GM21447 (cell line): ENCODE data around the gene ZSCAN10.
"Not testable (repeated sequence)": the region's sequence is repeated elsewhere in the genome, so short reads cannot be mapped to it uniquely, and the experiment has no call there.

Experiments used
- ATAC-seq: cut with Tn5 transposase; IDR thresholded peaks from one replicate; pipeline ENCODE4 v1.9.1; 2021; ENCODE audit not compliant: unreplicated experiment

Gene ZSCAN10

DNA sequence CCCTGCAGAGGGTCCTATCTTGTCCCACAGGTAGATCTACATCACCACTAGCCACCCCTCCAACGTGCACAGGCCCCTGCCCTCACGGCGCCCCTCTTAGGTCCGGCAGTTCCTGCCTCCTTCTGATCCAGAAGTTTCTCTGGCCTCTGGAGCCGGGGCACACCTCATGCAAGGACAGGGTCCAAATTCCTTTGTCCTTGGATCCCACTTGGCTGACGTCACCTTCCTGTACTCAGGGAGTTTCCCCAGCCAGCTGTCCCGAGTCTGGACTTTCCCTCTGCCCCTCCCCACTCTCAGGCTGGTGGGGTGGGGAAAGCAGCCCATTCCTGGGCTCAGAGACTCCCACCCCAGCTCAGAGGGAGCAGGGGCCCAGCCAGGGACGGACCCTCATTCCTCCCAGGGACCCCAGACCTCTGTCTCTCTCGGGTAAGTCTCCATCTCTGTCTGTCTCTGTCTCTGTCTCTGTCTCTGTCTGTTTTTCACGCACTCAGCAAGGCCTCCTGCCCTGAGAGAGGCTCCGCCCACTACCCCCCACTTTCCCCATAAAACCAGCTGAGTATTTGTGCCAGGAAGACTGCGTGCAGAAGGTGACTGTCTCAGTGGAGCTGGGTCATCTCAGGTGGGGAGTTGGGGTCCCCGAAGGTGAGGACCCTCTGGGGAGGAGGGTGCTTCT, 33.9 kb downstream of the ZSCAN10 start, which contains the start of gene IL32:
Gene IL32, plus strand, starts transcription at position 572 of the 673 bp plus-strand sequence. CDS start 172 bp downstream, outside the sequence.
- no peak for ATAC-seq

DNA sequence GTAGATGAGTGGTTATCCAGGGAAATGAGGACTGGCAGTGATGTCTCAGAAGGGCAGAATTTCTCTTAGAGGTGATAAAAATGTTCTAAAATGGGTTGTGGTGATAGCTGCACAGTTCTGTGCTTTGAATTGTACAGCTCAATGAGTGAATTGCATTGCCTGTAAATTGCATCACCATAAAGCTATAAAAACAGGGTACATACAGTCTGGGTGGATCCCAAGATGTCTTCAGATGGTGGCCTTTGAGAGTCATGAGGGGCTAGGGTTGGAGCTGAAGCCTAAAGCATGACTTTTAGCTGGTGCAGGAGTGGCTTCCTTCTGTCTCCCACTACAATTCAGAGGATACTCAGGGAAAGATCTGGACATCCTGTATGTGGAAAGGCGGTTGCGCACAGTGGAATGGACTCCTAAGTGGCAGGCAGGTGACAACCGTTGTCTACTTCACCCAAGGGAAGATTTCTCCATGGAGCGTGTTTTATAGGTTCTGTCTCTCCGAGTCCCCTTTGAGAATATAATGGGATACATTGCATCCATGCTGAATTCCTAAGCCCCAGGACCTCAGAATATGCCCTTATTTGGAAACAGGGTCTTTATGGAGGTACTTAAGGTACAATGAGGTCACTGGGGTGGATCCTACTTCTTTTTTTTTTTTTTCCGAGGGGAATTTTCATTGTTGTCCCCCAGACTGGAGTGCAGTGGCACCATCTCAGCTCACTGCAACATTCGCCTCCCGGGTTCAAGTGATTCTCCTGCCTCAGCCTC, 35.3 kb downstream of the ZSCAN10 start:
- ATAC-seq = no peak

DNA sequence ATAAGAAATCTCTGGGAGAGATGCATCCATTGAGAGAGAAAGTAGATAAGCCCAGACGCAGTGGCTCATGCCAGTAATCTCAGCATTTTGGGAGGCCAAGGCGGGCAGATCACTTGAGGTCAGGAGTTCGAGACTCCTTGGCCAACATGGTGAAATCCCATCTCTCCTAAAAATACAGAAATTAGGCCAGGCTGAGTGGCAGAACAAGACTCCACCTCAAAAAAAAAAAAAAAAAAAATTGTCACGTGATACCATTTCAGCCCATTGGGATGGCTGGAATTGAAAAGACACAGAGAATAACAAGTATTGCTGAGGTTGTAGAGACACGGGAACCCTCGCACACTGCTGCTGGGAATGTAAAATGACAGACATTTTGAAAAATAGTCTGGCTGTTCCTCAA, 36.5 kb downstream of the ZSCAN10 start:
- no peak for ATAC-seq

DNA sequence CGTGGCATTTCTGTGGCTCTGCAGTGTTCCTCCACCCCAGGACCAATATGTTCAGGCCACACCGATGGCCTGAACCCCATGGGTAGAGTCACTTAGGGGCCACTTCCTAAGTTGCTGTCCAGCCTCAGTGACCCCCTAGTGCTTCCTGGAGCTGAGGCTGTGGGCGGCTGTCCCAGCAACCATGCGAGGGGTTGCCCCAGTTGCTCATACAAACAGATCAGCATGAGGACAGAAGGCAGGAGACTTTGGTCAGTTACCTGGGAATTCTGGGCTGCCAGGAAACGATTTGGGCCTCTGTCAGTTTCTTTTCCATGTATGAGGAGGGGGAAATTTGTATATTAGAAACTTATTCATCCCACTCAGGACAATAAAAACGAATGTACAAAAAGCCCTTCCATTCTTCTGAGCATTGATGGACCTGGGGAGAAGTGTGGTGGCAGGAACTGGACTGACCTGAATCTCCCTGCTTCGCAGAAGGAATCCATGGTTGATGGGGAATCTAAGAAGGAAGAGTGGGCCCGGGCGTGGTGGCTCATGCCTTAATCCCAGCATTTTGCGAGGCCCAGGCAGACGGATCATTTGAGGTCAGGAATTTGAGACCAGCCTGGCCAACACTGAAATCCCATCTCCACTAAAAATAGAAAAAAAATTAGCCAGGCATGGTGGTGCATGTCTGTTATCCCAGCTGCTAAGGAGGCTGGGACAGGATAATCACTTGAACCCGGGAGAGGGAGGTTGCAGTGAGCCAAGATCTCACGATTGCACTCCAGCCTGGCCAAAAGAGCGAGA, 38.6 kb downstream of the ZSCAN10 start:
- ATAC-seq = no peak

DNA sequence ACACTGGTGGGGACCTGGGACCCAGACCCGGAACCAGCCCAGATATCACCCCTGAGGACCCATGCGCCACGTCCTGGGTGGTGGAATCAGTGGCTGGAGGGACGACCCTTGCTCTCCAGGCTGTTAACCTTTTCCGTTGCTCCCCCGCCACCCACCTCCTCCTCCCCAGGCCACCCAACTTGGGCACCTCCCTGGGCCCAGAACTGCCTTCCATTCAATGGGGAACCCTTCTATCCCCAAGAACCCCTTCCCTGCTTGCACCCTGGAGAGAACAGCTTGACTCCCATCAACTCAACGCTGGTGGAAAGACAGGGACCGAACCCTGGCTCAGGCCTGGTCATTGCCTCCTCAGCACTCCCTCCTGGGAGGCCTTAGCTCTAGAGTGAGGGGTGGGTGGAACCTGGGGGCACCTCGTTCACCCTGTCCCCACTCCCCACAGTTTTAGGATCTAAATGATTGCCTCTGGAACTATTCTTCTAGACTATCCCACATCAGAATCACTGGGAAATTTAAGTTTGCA, 39.3 kb downstream of the ZSCAN10 start:
- ATAC-seq = no peak

DNA sequence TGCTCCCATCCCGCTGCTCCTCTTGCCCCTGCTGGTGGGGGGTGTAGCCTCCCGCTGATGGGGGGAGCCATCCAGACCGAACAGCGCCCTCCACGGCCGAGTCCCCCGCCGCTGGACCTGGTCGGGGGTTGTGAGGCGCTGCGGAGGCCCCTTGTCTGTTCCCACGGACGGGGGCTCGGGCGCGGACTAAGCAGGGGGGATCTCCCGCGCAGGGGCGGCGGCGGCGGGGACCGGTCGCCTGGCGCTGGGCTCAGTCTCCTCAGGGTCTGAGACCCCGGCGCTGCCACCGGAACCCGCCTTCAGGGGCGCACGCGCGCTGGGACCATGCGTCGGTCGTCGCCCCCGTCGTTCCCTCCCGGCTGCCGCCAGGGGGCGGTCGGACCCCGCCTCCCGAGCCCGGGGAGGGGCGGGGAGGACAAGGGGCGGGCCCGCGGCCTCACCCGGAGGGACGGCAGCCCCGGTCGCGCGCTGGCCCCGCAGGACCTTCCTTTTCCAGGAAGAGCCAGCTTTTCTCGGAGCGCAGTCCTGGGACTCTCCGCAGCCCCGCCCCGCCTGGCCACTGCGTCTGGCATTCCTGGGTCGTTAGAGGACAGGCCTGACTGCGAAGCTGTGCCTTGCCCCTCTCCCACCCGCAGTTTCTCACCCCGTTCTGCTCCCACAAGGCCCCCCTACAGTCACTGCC, 39.9 kb downstream of the ZSCAN10 start:
- ATAC-seq = peak; percentile 72

DNA sequence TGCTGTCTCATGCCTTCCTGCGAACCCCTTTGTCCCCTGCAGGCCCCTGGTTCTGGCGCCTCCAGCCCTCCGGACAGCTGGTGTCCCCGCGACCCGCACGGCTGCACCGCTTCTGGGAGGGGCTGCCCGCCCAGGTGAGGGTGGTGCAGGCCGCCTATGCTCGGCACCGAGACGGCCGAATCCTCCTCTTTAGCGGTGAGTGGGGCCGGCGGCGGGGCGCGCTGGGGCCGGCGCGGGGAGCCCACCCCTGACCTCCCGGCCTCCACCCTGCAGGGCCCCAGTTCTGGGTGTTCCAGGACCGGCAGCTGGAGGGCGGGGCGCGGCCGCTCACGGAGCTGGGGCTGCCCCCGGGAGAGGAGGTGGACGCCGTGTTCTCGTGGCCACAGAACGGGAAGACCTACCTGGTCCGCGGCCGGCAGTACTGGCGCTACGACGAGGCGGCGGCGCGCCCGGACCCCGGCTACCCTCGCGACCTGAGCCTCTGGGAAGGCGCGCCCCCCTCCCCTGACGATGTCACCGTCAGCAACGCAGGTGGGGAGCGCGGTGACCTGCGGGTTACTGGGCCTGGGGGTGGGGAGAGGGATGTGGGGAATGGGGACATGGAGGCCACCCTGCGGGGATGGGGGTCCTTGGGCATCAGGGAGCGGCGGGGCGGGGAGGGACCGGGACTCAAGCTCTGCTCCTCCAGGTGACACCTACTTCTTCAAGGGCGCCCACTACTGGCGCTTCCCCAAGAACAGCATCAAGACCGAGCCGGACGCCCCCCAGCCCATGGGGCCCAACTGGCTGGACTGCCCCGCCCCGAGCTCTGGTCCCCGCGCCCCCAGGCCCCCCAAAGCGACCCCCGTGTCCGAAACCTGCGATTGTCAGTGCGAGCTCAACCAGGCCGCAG, 40.7 kb downstream of the ZSCAN10 start:
- peak; percentile 27 for ATAC-seq

DNA sequence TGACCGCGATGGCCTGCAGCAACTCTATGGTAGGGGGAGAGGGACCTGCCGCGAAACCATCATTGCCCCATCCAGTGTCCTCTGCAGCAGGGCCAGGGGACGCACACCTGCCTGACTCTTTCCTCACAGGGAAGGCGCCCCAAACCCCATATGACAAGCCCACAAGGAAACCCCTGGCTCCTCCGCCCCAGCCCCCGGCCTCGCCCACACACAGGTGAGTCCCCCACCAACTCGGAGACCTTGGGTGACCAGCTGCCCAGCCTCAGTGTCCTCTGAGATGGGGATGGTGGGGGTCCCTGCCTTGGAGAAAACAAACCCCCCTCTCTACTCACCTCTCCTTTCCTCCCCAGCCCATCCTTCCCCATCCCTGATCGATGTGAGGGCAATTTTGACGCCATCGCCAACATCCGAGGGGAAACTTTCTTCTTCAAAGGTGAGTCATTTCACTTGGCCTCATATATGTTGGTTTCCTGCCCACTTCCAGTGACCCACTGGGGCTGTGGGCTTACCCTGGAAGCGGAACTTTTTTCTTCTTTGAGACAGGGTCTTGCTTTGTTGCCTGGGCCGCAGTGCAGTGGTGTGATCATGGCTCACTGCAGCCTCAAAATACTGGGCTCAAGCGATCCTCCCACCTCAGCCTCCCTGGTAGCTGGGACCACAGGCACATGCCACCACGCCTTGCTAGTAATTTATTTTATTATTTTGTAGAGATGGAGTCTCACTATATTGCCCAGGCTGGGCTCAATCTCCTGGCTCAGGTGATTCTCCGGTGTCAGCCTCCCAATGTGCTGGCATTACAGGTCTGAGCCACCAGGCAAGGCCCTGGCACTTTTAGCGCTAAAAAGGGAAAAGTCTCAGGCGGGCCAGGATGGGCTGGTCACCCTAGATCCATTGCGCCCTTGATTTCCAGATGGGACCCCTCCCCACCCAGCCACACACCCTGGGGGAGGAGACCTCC, 41.6 kb downstream of the ZSCAN10 start:
- no peak for ATAC-seq

DNA sequence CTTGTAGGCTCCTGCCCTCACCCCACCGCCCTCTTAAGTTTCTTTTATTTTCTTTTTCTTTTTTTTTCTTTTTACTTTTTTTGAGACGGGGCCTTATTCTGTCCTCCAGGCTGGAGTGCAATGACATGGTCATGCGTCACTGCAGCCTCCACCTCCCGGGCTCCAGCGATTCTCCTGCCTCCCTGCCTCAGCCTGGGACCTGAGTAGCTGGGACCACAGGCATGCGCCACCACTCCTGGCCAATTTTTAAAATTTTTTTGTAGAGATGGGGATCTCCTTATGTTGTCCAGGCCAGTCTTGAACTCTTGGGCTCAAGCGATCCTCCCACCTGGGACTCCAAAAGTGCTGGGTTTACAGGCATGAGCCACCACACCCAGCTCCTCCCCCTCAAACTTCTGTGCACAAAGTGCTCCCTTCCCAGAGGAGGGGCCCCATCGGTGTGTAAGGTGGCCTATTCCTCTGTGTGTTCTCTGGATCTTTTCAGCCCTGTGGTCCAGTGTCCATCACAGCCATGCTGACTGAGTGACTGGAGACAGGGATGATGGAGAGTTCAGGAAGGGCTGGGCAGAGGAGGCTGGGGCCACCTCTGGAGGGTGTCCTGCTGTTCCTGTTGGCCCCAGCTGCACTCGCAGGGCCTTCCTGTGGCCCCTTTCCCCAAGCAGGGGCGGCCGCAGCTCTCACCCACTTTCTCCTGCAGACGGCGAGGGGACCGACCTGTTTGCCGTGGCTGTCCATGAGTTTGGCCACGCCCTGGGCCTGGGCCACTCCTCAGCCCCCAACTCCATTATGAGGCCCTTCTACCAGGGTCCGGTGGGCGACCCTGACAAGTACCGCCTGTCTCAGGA, 42.5 kb downstream of the ZSCAN10 start:
- ATAC-seq = no peak

DNA sequence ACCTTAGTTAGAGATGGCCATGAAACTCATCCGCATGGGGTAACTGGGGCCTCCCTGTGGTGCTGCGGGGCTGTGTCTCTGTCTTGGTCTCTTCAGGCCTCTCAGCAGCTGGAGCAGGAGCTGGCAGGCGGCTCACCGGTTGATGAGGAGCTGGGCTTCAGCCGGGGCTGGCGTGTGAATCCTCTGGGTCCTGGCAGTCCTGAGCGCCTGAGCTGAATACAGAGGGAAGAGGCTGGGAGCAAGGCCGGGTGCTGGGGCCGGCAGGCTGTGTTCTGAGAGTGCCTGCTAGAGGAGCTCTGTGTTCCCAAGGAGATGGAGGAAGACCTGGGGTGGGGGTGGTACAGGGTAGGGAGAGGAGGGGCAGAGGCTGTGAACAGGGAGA, 43.4 kb downstream of the ZSCAN10 start:
- ATAC-seq = not testable (repeated sequence)

DNA sequence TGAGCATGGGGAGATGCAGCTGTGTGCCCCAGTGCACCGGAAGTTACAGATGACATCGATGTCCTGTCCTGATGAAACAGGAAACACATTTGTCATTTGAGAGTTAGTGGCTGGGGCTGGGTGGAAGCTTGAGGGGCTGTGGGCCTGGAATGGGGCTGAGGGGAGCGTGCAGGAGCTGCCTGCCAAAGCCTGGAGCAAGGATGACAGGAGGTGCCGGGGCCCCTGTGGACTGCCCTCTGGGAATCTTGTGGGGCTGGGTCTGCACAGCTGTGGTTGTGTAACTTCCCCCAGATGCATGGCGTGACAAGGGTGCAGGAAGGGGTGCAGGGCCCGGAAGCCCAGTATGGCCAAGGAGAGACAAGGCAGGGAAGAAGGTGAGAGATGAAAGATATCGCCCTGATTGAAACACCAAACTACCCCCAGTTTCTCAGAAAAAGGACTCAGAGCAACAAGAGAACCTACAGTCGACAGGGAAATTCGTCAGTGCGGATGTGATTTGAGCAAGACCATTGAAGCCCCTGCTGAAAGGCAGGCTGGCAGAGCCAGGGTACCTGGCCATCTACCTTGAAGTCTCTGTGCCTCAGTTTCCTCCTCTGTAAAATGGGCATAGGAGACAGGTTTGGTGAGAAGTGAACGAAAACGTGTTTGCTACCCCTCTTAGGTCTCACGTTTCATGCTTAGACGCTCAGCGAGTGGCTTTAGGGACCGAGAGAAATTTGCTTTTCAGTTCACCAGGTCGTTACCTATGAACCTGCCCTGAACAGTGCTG, 43.9 kb downstream of the ZSCAN10 start:
- no peak for ATAC-seq

DNA sequence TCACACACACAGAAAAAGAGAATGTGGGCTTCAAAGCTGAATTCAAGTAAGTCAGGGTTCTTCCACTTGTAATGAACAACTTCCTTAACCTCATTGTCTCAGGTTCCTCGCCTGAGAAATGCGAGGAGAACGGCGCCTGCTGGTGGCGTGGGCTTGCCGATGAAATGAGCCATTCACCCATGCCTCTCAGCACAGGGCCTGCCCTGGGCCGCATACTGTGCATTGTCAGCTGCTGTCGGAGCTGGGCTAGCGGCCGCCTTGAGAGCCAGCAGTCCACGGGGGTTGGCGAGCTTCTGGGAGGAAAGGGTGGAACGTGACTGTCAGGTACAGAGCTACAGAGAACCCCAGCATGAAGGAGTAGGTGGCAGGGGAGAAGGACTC, 45.8 kb downstream of the ZSCAN10 start:
- ATAC-seq = not testable (repeated sequence)

DNA sequence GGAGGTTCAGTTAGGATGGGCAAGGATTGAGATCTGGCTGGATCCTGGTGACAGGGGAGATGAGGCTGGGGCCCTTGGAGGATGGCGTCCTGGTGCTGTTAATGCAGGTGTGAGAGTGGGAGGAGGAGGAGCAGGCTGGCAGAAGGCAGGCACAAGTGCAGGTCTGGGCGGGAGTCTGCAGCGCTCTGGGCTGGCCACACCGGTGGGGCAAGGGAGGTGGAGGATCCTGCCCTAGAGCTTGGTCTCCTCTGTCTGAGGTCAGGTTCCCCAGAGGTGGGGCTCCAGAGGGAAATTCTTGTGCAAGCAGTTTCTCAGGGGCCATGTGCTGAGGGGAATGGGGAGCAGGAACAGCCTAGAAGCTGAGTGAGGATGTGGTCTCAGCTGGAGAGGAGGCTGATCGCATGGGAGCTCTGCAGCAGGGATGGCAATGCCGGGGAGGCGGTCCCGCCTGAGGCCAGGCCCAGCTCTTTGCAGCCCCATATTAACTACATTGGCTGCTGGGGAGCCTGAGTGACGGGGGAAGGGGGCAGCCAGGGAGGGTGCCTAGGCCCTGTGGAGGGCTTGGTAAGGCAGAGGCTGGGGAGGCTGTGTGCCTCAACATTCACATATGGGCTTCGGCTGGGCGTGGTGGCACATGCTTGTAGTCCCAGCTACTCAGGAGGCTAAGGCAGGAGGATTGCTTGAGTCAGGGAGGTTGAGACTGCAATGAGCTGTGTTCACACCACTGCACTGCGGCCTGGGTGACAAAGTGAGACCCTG, 46.3 kb downstream of the ZSCAN10 start:
- not testable (repeated sequence) for ATAC-seq

DNA sequence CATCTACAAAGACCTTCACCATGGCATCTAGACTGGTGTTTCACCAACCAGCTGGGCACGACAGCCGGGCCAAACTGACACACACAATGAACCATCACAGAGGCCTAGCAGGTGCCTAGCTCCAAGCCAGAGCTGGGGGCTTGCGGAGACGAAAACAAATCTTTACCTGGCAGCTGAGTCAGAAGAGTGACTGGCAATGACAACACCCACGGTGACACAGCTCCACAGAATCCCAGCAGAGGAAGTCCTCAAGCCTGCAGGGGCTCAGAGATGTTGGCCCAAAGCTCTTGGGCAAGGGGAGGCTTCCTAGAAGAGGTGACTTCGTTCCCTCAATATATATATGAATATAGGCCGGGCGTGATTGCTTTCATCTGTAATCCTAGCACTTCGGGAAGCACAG, 47.6 kb downstream of the ZSCAN10 start:
- ATAC-seq = no peak

DNA sequence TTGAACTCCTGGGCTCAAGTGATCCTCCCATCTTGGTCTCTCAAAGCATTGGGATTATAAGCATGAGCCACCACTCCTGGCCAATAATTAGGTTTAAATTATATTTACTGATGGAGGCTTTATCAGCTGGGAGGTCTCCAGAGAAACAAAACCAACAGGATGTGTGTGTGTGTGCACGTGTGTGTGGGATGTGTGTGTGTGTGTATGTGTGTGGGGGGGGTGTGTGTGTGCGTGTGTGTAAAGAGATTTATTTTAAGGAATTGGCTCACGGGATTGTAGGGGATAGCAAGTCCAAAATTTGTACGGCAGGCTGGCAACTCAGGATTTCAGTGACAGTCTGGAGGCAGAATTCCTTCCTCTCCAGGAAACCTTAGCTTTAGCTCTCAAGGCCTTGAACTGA, 48.1 kb downstream of the ZSCAN10 start:
- ATAC-seq = no peak

DNA sequence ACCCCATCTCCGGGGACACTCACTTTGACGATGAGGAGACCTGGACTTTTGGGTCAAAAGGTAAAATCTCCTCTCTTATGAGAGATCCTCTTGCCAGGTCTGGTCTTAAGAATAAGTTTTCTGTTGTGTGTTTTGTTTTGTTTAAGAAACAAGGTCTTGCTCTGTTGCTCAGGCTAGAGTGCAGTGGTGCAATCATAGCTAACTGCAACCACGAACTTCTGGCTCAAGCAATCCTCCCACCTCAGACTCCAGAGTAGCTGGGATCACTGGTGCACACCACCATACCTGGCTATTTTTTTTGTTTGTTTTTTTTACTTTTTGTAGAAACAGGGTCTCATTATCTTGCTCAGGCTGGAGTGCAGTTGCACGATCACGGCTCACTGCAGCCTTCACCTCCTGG, 48.6 kb downstream of the ZSCAN10 start:
- no peak for ATAC-seq
